KBM-7 (cell line): ENCODE measurements around the gene FIGNL2.
A peak's percentile ranks its signal among the peaks of the same experiment; 100 is the strongest.
"Not testable (repeated sequence)": the region's sequence is repeated elsewhere in the genome, so short reads cannot be mapped to it uniquely, and the experiment has no call there.

Experiments used
- DNase-seq: peaks from one replicate; pipeline ENCODE4 v3.0.0-alpha.2; 2015
- in situ Hi-C: fragments of 300-500 bp; cut with MboI; formaldehyde crosslinking; loops from 2 replicates; pipeline ENCODE4 v1.14.3; 2020; ENCODE audit warnings: low sequenced_read_pairs, low pct_unique_long_range_greater_than_20kb, mixed read lengths

The FIGNL2 gene

DNA sequence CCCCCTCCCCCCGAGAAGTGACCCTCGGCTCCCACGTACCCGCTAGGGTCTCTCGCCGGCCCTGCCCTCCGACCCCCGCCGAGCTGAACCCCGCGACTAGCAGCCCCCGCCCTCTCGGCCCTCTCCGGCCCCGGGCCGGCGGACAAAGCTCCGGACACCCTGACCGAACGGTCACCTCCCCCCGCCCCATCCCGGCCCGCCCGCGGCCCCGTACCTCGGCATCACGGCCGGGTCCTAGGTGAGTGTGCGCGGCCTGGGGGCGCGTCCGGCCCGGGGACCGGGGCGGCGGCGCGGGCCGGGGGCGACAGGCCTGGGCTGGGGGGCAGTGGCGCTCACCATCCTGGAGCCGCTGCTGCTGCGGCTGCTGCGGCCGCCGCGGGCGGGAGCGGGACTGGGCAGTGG, at the start of gene FIGNL2:
Gene FIGNL2, minus strand, starts transcription at position 393 of the 402 bp plus-strand sequence. CDS start 26,305 bp downstream, outside the sequence.
- in situ Hi-C loops: no loop called here

GRCh38 chr12:51897181-51897580, 48.7 kb upstream of the FIGNL2 start:
- in situ Hi-C loops: no loop called here
- no peak for DNase-seq

More for the DNA sequence above, at the start of gene FIGNL2:
- no peak for DNase-seq

- in situ Hi-C loops: no loop called here
- DNase-seq: no peak
Measured at GRCh38 chr12:51896236-51896635, 47.7 kb upstream of the FIGNL2 start.

GRCh38 chr12:51895378-51896135, 47.0 kb upstream of the FIGNL2 start:
- in situ Hi-C loops: no loop called here
- no peak for DNase-seq

DNA sequence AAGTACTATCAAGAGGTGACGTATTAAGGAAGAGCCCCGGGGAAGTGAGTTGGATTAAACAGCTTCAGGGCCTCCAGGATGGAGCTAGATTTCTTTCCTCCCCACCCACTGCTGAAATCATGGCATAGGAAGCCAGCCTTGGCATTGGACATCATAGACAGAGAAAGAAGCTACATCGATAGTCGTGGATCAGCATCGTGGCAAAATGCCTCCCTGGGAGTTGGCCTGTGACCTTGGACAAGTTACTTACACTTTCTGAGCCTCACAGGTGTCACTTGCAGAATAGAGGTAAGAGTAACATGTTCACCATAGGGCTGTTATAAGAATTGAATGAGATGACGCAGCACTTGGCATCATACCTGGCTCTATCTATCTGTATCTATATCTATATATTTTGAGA, 45.3 kb upstream of the FIGNL2 start:
- no peak for DNase-seq
- in situ Hi-C loops: no loop called here

- in situ Hi-C loops: no loop called here
- DNase-seq: no peak
Measured at GRCh38 chr12:51891843-51892242, 43.3 kb upstream of the FIGNL2 start.

DNA sequence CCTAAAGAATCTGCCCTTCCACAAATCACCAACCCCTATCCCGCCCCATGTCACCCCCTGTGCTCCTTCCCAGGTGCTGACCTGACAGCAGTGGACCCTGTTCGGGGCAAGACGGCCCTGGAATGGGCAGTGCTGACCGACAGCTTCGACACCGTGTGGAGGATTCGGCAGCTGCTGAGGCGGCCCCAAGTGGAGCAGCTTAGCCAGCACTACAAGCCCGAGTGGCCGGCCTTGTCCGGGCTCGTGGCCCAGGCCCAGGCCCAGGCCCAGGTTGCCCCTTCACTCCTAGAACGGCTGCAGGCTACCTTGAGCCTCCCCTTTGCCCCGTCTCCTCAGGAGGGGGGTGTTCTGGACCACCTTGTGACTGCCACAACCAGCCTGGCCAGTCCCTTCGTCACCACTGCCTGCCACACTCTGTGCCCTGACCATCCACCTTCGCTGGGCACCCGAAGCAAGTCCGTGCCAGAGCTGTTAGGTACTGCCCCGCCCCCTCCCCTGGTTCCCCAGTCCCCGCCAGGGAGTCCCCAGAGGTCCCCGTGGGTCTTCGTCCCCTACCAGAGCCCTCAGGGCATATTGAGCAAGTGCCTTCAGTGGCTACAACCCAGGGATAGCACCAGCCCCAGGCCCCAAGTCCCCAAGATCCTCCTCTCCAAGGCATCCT, 42.1 kb upstream of the FIGNL2 start:
- in situ Hi-C loops: no loop called here
- no peak for DNase-seq

DNA sequence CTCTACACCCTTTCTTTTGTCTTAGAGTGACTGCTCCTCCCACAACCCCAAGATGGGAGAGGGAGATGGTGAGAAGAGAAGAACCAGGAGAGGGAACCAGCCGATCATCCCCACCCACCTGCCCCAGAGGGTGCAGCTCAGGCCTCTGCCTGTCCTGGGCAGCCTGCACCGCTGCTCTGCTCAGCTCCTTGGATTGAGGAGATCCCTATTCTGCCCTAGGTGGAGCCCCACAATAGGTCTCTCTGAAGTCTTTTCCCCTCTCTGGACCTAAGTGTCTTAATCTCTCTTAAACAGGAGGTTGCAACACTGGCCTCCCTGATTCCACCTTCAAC, 41.6 kb upstream of the FIGNL2 start:
- in situ Hi-C loops: no loop called here
- no peak for DNase-seq

GRCh38 chr12:51889216-51890132, 41.0 kb upstream of the FIGNL2 start:
- no peak for DNase-seq
- in situ Hi-C loops: no loop called here

- in situ Hi-C loops: no loop called here
- DNase-seq: no peak
Measured at GRCh38 chr12:51888316-51889215, 40.0 kb upstream of the FIGNL2 start.

- DNase-seq: no peak
- in situ Hi-C loops: no loop called here
Measured at GRCh38 chr12:51887476-51888315, 39.2 kb upstream of the FIGNL2 start, which contains the start of gene ANKRD33. Gene ANKRD33 (plus strand): TSS chr12:51888103. CDS start chr12:51888187, 84 bp downstream.

DNA sequence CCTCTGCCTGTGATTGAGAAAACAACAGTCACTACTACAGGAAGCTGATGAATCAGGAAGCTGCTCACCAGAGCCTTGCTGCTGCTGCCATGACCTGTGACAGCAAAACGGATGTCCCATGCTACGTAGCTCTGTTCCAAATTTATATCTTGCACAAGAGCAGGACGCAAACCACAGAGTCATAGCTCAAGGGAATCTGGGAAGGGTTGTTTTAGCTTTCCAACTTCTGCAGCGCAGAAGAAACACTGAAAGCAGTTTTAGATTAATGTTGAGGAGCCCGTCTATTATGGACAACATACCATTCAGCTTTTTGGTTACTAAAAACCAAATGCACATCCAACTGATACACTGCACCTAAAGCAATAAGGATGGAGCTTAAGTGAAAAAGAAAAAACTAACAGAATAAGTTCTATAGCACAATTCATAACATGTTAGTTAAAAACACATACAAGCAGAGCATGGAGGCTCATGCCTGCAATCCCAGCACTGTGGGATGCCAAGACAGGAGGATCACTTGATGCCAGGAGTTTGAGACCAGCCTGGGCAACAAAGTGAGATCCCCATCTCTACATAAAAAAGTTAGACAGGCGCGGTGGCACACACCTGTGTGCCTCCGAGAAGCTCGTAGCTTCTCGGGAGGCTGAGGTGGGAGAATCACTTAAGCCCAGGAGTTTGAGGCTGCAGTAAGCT, 37.6 kb upstream of the FIGNL2 start:
- in situ Hi-C loops: no loop called here
- DNase-seq: peak; percentile 83

GRCh38 chr12:51885294-51886020, 36.9 kb upstream of the FIGNL2 start:
- DNase-seq, in situ Hi-C loops: not testable (repeated sequence)

DNA sequence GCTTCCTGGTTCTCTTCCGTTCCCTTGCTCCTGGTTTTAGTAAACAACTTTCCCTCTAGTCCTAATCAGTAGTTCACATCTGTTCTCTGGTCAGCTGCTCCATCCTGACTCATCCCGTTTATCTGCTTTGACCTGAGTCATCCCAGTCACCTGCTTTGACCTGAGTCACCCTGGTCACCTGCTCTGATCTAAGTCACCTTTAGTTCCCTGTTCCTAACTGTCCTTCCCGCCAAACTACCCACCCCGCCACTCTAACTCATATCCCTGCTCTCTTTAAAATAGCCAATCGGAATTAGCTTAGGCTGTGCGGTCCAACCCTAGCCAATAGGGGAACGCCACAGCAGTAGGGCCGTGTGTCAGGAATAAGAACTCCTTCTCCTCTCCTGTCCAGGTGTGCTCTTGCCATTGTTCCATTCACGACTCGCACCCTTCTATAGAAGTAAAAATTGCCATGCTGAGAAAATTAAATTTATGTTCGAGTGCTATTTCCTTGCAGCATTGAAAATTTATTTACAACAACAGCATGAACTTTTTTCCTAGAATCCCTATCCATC, 36.2 kb upstream of the FIGNL2 start:
- in situ Hi-C loops: no loop called here
- DNase-seq: no peak

- in situ Hi-C loops: no loop called here
- DNase-seq: no peak
Measured at GRCh38 chr12:51883998-51884675, 35.6 kb upstream of the FIGNL2 start.

DNA sequence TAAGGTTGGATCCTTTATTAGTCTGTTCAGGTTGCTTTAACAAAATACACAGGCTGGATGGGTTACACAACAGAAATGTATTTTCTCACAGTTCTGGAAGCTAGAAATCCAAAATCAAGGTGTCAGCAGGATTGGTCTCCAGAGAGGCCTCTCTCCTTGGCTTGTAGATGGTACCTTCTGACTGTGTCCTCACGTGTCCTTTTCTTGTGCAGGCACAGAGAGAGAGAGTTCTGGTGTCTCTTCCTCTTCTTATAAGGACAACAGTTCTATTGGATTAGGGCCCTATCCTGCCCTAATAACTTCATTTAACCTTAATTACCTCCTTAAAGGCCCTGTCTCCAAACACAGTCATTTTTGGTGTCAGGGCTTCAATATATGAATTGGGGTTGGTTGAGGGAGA, 34.8 kb upstream of the FIGNL2 start:
- in situ Hi-C loops: no loop called here
- DNase-seq: no peak
